Breast epithelium (tissue), 4 donors: ENCODE results near the gene TMEM163. TPM values are rescaled to one million over a fixed set of nuclear protein-coding genes. Genes with fewer than 3 reads are reported as not detected.

Source experiments
- DNase-seq, 2 donors: peaks; one replicate each; pipeline ENCODE4 v3.0.0-alpha.2; 2019; ENCODE audit warnings: low spot score in 2 of 2
- H3K27ac ChIP-seq, 2 donors: fragments of 200-600 bp; sonication (generic) in 1 of 2; one replicate each; pipeline ENCODE4 v1.5.1; 2016 to 2019; ENCODE audit warnings: mild to moderate bottlenecking in 1 of 2
- H3K27me3 ChIP-seq, 2 donors: fragments of 200-600 bp; sonication (generic) in 1 of 2; one replicate each; pipeline versions ENCODE4 v1.5.1 to v1.6.0; 2017 to 2019; ENCODE audit warnings: control low read depth in 1 of 2, mild to moderate bottlenecking in 1 of 2
- H3K36me3 ChIP-seq: fragments of 200-600 bp; one replicate; pipeline ENCODE4 v1.5.1; 2019
- H3K4me1 ChIP-seq, 2 donors: fragments of 200-600 bp; sonication (generic); one replicate each; pipeline ENCODE4 v1.5.1; 2016 to 2019; ENCODE audit warnings: control low read depth in 1 of 2
- H3K4me3 ChIP-seq, 3 donors: fragments of 200-600 bp; sonication (generic); 1 replicate in 2 of 3; 2 replicates in 1 of 3; pipeline ENCODE4 v1.5.1; 2016 to 2019; ENCODE audit warnings: mild to moderate bottlenecking in 3 of 3, moderate library complexity in 2 of 3
- H3K9me3 ChIP-seq, 2 donors: fragments of 200-600 bp; sonication (generic) in 1 of 2; one replicate each; pipeline ENCODE4 v1.5.1; 2016 to 2019; ENCODE audit warnings: control low read depth in 1 of 2
- POLR2A ChIP-seq: fragments of 450-650 bp; IDR thresholded peaks from one replicate; pipeline ENCODE4 v1.6.1; 2016; ENCODE audit warnings: antibody characterized with exemption, mild to moderate bottlenecking, moderate library complexity
- POLR2AphosphoS5 ChIP-seq, 3 donors: sonication (generic); formaldehyde crosslinking; IDR thresholded peaks; one replicate each; pipeline ENCODE4 v1.6.1; 2017; ENCODE audit warnings: antibody characterized with exemption in 3 of 3
- intact Hi-C: fragments of 100-400 bp; cut with DNase I; formaldehyde crosslinking; loops from one replicate; pipeline ENCODE4 v1.15.1; 2023; ENCODE audit warnings: low total_unique reads
- total RNA-seq, 3 donors: library from RNA; depleted of rRNA; stranded (reverse); fragments of >200 nt; gene quantifications; one replicate each; pipeline ENCODE4 v1.1.0, GENCODE V29; 2016
- TF ChIP-seq, protein P1 (sequence below), 3 donors: fragments of 450-650 bp; IDR thresholded peaks; one replicate each; pipeline ENCODE4 v1.5.1; 2016 to 2017; ENCODE audit warnings: antibody characterized with exemption in 3 of 3, mild to moderate bottlenecking in 3 of 3, moderate library complexity in 3 of 3

Gene TMEM163
- total RNA-seq, 3 donors from 2014 or later: 0.32 to 1.5 (median 0.66) TPM

- DNase-seq: no peak
- intact Hi-C loops: no loop called here
- peaks cover 0 to 3% of the 10 kb centered on the region in 2 donors for H3K27me3 ChIP-seq
- no peak for TF ChIP-seq POLR2A
- H3K4me1 ChIP-seq: no peaks in the 10 kb centered on the region
- no peaks in the 10 kb centered on the region for H3K36me3 ChIP-seq
- no peaks in the 10 kb centered on the region for H3K9me3 ChIP-seq
- H3K27ac ChIP-seq: no peak overlapping the region
- no peak overlapping the region for H3K4me3 ChIP-seq
Observed at GRCh38 chr2:134640494-134640893, 78.3 kb downstream of the TMEM163 start.

- Histone ChIP-seq H3K9me3 (no peaks in the 10 kb centered on the region), H3K36me3 (no peaks in the 10 kb centered on the region), H3K4me3 (no peak overlapping the region), H3K4me1 (no peaks in the 10 kb centered on the region), H3K27me3 (peaks cover 0 to 3% of the 10 kb centered on the region in 2 donors), H3K27ac (no peak overlapping the region)
- no peak for TF ChIP-seq POLR2A
- intact Hi-C loops: no loop called here
- no peak for DNase-seq
Observed at GRCh38 chr2:134639265-134639664, 79.5 kb downstream of the TMEM163 start.

DNA sequence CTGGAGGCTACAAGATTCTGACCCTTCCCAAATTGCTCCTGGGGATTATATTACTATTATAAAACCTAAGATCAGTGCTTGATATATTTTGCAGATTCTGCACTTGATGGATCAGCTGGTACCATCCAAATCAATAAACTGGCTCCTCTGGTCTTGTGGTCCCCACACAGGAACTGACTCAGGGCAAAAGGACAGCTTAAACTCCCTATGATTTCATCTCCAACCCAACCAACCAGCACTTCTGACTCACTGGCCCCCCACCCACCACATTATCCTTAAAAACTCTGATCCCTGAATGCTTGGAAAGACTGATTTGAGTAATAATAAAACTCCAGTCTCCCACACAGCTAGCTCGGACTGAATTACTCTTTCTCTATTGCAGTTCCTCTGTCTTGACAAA, 82.1 kb downstream of the TMEM163 start:
- Histone ChIP-seq H3K4me1 (no peaks in the 10 kb centered on the region), H3K9me3 (no peaks in the 10 kb centered on the region), H3K27ac (no peak overlapping the region), H3K4me3 (no peak overlapping the region), H3K27me3 (peaks cover 0 to 3% of the 10 kb centered on the region in 2 donors), H3K36me3 (no peaks in the 10 kb centered on the region)
- TF ChIP-seq POLR2A (no peak), POLR2AphosphoS5 (IDR thresholded peaks at IDR 0.05) (no peak)
- TF ChIP-seq, protein P1, sequence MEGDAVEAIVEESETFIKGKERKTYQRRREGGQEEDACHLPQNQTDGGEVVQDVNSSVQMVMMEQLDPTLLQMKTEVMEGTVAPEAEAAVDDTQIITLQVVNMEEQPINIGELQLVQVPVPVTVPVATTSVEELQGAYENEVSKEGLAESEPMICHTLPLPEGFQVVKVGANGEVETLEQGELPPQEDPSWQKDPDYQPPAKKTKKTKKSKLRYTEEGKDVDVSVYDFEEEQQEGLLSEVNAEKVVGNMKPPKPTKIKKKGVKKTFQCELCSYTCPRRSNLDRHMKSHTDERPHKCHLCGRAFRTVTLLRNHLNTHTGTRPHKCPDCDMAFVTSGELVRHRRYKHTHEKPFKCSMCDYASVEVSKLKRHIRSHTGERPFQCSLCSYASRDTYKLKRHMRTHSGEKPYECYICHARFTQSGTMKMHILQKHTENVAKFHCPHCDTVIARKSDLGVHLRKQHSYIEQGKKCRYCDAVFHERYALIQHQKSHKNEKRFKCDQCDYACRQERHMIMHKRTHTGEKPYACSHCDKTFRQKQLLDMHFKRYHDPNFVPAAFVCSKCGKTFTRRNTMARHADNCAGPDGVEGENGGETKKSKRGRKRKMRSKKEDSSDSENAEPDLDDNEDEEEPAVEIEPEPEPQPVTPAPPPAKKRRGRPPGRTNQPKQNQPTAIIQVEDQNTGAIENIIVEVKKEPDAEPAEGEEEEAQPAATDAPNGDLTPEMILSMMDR (IDR thresholded peaks at IDR 0.05): no peak
- intact Hi-C loops: no loop called here
- no peak for DNase-seq

GRCh38 chr2:134634054-134634753, 84.6 kb downstream of the TMEM163 start:
- no peak overlapping the region for H3K4me3 ChIP-seq
- H3K36me3 ChIP-seq: no peaks in the 10 kb centered on the region
- H3K4me1 ChIP-seq: no peaks in the 10 kb centered on the region
- DNase-seq: no peak
- H3K27me3 ChIP-seq: peaks cover 0 to 3% of the 10 kb centered on the region in 2 donors
- no peaks in the 10 kb centered on the region for H3K9me3 ChIP-seq
- H3K27ac ChIP-seq: no peak overlapping the region
- TF ChIP-seq, protein P1 (IDR thresholded peaks at IDR 0.05): no peak
- TF ChIP-seq POLR2A (no peak), POLR2AphosphoS5 (IDR thresholded peaks at IDR 0.05) (no peak)
- intact Hi-C loops: no loop called here

DNA sequence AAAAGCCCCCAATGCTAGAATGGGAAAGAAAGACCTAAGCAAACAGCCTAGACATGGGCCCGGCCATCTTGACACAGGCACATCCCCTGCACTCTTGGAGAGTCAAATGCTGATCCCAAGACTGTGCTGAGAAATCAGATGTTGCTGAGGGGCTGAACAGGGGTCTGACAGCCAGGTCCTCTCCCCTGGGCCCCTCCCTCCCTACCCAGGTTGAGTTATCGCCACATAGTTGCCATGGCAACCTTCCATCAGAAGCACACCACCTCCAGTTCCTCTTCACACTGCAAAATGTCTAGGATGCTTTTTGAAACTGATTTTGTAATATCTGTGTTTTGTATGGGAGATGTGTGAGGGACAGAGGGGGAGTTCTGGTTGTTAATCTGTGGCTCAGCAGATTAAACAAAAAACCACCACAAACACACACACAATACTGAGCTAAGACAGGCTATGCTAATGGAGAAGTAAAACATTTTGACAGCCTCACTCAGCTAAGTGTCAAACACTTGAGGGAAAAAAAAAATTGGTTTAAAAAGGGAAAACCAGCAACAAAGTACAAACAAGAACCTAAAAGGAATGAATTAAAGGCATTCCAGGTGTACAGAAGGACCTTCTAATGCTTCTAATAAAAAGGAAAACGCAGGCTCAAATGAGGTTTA, 88.2 kb downstream of the TMEM163 start:
- no peak overlapping the region for H3K27ac ChIP-seq
- no peak for DNase-seq
- H3K9me3 ChIP-seq: no peaks in the 10 kb centered on the region
- intact Hi-C loops: no loop called here
- no peak overlapping the region for H3K4me3 ChIP-seq
- TF ChIP-seq POLR2A (no peak), POLR2AphosphoS5 (IDR thresholded peaks at IDR 0.05) (no peak)
- TF ChIP-seq, protein P1 (IDR thresholded peaks at IDR 0.05): no peak
- no peaks in the 10 kb centered on the region for H3K36me3 ChIP-seq
- no peaks in the 10 kb centered on the region for H3K27me3 ChIP-seq
- no peaks in the 10 kb centered on the region for H3K4me1 ChIP-seq

DNA sequence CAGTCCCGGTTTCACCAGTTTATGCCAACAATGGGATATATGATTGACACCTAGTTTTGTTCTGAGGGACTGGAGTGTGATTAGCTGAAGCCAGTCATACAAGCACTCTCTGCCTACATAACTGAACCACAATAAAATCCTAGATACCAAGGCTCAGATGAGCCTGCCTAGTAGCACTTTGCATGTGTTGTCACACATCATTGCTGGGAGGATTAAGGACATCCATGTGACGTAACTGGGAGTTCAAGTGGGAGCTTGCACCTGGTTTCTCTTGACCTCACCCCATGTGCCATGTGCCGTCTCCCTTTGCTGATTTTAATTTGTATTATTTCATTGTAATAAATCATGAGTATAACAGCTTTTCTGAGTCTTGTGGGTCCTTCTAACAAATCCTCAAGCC, 90.3 kb downstream of the TMEM163 start:
- DNase-seq: no peak
- Histone ChIP-seq H3K4me1 (no peaks in the 10 kb centered on the region), H3K27me3 (no peaks in the 10 kb centered on the region), H3K4me3 (no peak overlapping the region), H3K36me3 (no peaks in the 10 kb centered on the region), H3K27ac (no peak overlapping the region), H3K9me3 (no peaks in the 10 kb centered on the region)
- intact Hi-C loops: no loop called here
- TF ChIP-seq POLR2A (no peak), POLR2AphosphoS5 (IDR thresholded peaks at IDR 0.05) (no peak)
- TF ChIP-seq, protein P1 (IDR thresholded peaks at IDR 0.05): no peak
